ENCODE measurements around the gene GLRX.
A peak's percentile ranks its signal among the peaks of the same experiment; 100 is the strongest.

The GLRX gene

GRCh38 chr5:95861864-95862561, 39.5 kb upstream of the GLRX start:
- DNase-seq (ENCODE audit: low read depth in 1 of 2, low spot score in 1 of 2): no peak
- Histone ChIP-seq H3K27ac (replicated peaks) (no peak overlapping the region), H3K27me3 (ENCODE audit: insufficient read depth, poor library complexity, severe bottlenecking) (no peaks in the 10 kb centered on the region), H3K4me3 (replicated peaks; ENCODE audit: insufficient read depth, low read length) (no peak overlapping the region)
- no peak for TF ChIP-seq REST (IDR thresholded peaks at IDR 0.05; ENCODE audit: insufficient replicate concordance, low read depth)
- TF ChIP-seq CTCF (IDR thresholded peaks at IDR 0.05; ENCODE audit: insufficient read depth, low read length): no peak
- no peak for TF ChIP-seq SPI1 (IDR thresholded peaks at IDR 0.05; ENCODE audit: borderline replicate concordance, low read depth)
- TF ChIP-seq GABPA (IDR thresholded peaks at IDR 0.05; ENCODE audit: low read depth): no peak
- no peak for TF ChIP-seq POLR2AphosphoS5 (IDR thresholded peaks at IDR 0.05; ENCODE audit: low read depth)

- no peaks in the 10 kb centered on the region for H3K27me3 ChIP-seq (ENCODE audit: insufficient read depth, poor library complexity, severe bottlenecking)
- TF ChIP-seq GABPA (IDR thresholded peaks at IDR 0.05; ENCODE audit: low read depth) (no peak), CTCF (IDR thresholded peaks at IDR 0.05; ENCODE audit: insufficient read depth, low read length) (no peak), POLR2AphosphoS5 (IDR thresholded peaks at IDR 0.05; ENCODE audit: low read depth) (no peak), SPI1 (IDR thresholded peaks at IDR 0.05; ENCODE audit: borderline replicate concordance, low read depth) (no peak)
- H3K27ac ChIP-seq (replicated peaks): no peak overlapping the region
- peak; percentile 54 to 58 for DNase-seq (ENCODE audit: low read depth in 1 of 2, low spot score in 1 of 2)
- no peak overlapping the region for H3K4me3 ChIP-seq (replicated peaks; ENCODE audit: insufficient read depth, low read length)
Observed at GRCh38 chr5:95861221-95861863, 38.8 kb upstream of the GLRX start.

- TF ChIP-seq GABPA (IDR thresholded peaks at IDR 0.05; ENCODE audit: low read depth) (no peak), REST (IDR thresholded peaks at IDR 0.05; ENCODE audit: insufficient replicate concordance, low read depth) (no peak), SPI1 (IDR thresholded peaks at IDR 0.05; ENCODE audit: borderline replicate concordance, low read depth) (no peak), CTCF (IDR thresholded peaks at IDR 0.05; ENCODE audit: insufficient read depth, low read length) (no peak), POLR2AphosphoS5 (IDR thresholded peaks at IDR 0.05; ENCODE audit: low read depth) (no peak)
- no peak for DNase-seq (ENCODE audit: low read depth in 1 of 2, low spot score in 1 of 2)
- H3K27me3 ChIP-seq (ENCODE audit: insufficient read depth, poor library complexity, severe bottlenecking): no peaks in the 10 kb centered on the region
- H3K27ac ChIP-seq (replicated peaks): no peak overlapping the region
- no peak overlapping the region for H3K4me3 ChIP-seq (replicated peaks; ENCODE audit: insufficient read depth, low read length)
Observed at GRCh38 chr5:95859661-95860060, 37.1 kb upstream of the GLRX start.
